SU-DHL-6 (cell line): ENCODE measurements around the gene MRPL41.

ENCODE experiments used
- H2AFZ ChIP-seq: fragments of 200-600 bp; sonication (generic); 2 replicates; pipeline ENCODE4 v1.6.1; 2014; ENCODE audit warnings: low read depth, mild to moderate bottlenecking, moderate library complexity, mixed read lengths, antibody characterized with exemption, low read length; ENCODE audit not compliant: severe bottlenecking
- H3F3A ChIP-seq: fragments of 200-600 bp; shearing (Covaris generic); 2 replicates; pipeline ENCODE4 v1.6.0; 2016; ENCODE audit warnings: antibody characterized with exemption, mild to moderate bottlenecking; ENCODE audit not compliant: insufficient read depth
- H3K27ac ChIP-seq: fragments of 200-600 bp; sonication (generic); 2 replicates; pipeline ENCODE4 v1.5.1; 2016; ENCODE audit warnings: low read depth, mild to moderate bottlenecking, low read length, moderate library complexity, mixed read lengths
- H3K27me3 ChIP-seq: fragments of 200-600 bp; sonication (generic), shearing (Covaris generic); 2 replicates; pipeline ENCODE4 v1.6.0; 2014; ENCODE audit warnings: mild to moderate bottlenecking, low read length
- H3K36me3 ChIP-seq: fragments of 200-600 bp; sonication (generic); 2 replicates; pipeline ENCODE4 v1.6.1; 2014; ENCODE audit warnings: mild to moderate bottlenecking, low read length, mixed read lengths
- H3K4me2 ChIP-seq: fragments of 300-600, 200-600 bp; shearing (Covaris generic), sonication (generic); 2 replicates; pipeline ENCODE4 v1.6.0; 2014; ENCODE audit warnings: low read length, low read depth, mild to moderate bottlenecking; ENCODE audit not compliant: poor library complexity, severe bottlenecking
- H3K4me3 ChIP-seq: fragments of 200-600 bp; sonication (generic); 2 replicates; pipeline ENCODE4 v1.5.1; 2014; ENCODE audit warnings: antibody characterized with exemption, low read length, mild to moderate bottlenecking, mixed read lengths; ENCODE audit not compliant: insufficient read depth, poor library complexity, severe bottlenecking
- H3K79me2 ChIP-seq: fragments of 200-600 bp; sonication (generic); 2 replicates; pipeline ENCODE4 v1.6.1; 2014; ENCODE audit warnings: mild to moderate bottlenecking, low read length, moderate library complexity; ENCODE audit not compliant: insufficient read depth
- H3K9ac ChIP-seq: fragments of 200-600 bp; sonication (generic); 2 replicates; pipeline ENCODE4 v1.7.0; 2014; ENCODE audit warnings: mild to moderate bottlenecking, low read length
- H3K9me2 ChIP-seq: fragments of 200-600 bp; sonication (generic); replicated peaks from 2 replicates; pipeline ENCODE4 v1.6.1; 2014; ENCODE audit warnings: low read length; ENCODE audit not compliant: insufficient read depth
- H3K9me3 ChIP-seq: fragments of 200-600 bp; sonication (generic); 2 replicates; pipeline ENCODE4 v1.6.1; 2014; ENCODE audit warnings: low read length, mixed read lengths; ENCODE audit not compliant: insufficient read depth
- H4K20me1 ChIP-seq: fragments of 200-600 bp; sonication (generic); 2 replicates; pipeline ENCODE4 v1.6.1; 2014; ENCODE audit warnings: low read depth, mild to moderate bottlenecking, antibody characterized with exemption, low read length, moderate library complexity, mixed read lengths
- CTCF ChIP-seq: fragments of 200-600 bp; sonication (generic); IDR thresholded peaks from one replicate; pipeline ENCODE4 v1.5.1; 2017; ENCODE audit warnings: antibody characterized with exemption, mild to moderate bottlenecking, low read length, moderate library complexity; ENCODE audit not compliant: insufficient read depth, poor library complexity, severe bottlenecking
- EZH2phosphoT487 ChIP-seq: fragments of 200-600 bp; sonication (generic), shearing (Covaris generic); conservative IDR thresholded peaks from 2 replicates; pipeline ENCODE4 v1.6.1; 2018; ENCODE audit warnings: mild to moderate bottlenecking, antibody characterized with exemption, low read length, moderate library complexity, mixed read lengths

The MRPL41 gene

GRCh38 chr9:137583347-137583746 lies 31.7 kb downstream of the MRPL41 start:
- no peaks in the 10 kb centered on the region for H3K9me2 ChIP-seq
- no peaks in the 10 kb centered on the region for H3K9me3 ChIP-seq
- H3F3A ChIP-seq: no peaks in the 10 kb centered on the region
- H3K4me3 ChIP-seq: no peak overlapping the region
- no peaks in the 10 kb centered on the region for H3K27me3 ChIP-seq
- no peak overlapping the region for H2AFZ ChIP-seq
- no peak overlapping the region for H3K4me2 ChIP-seq
- H3K36me3 ChIP-seq: no peaks in the 10 kb centered on the region
- no peak for TF ChIP-seq CTCF
- no peak for TF ChIP-seq EZH2phosphoT487
- peaks cover 3% of the 10 kb centered on the region; the same call in 1 of the 2 replicates for H3K79me2 ChIP-seq
- H3K9ac ChIP-seq: no peak overlapping the region
- H3K27ac ChIP-seq: no peak overlapping the region
- no peaks in the 10 kb centered on the region for H4K20me1 ChIP-seq

- Histone ChIP-seq H3F3A (no peaks in the 10 kb centered on the region), H2AFZ (no peak overlapping the region), H3K27me3 (no peaks in the 10 kb centered on the region), H3K9me2 (no peaks in the 10 kb centered on the region), H3K9me3 (no peaks in the 10 kb centered on the region), H4K20me1 (0 out of 2 replicates have a peak, but pooled peaks cover 1% of the 10 kb centered on the region), H3K27ac (no peak overlapping the region), H3K9ac (no peak overlapping the region), H3K4me2 (no peak overlapping the region), H3K4me3 (no peak overlapping the region), H3K36me3 (no peaks in the 10 kb centered on the region), H3K79me2 (no peaks in the 10 kb centered on the region)
- TF ChIP-seq EZH2phosphoT487 (no peak), CTCF (no peak)
Measured at GRCh38 chr9:137583957-137584356, 32.3 kb downstream of the MRPL41 start.

- Histone ChIP-seq H3K36me3 (no peaks in the 10 kb centered on the region), H3K79me2 (no peaks in the 10 kb centered on the region; the same call in 1 of the 2 replicates)
Measured at GRCh38 chr9:137586854-137587253, 35.2 kb downstream of the MRPL41 start.

More at GRCh38 chr9:137586854-137587253, 35.2 kb downstream of the MRPL41 start:
- H3K4me3 ChIP-seq: no peak overlapping the region
- 0 out of 2 replicates have a peak, but pooled peaks cover 3% of the 10 kb centered on the region for H4K20me1 ChIP-seq
- no peaks in the 10 kb centered on the region for H3K9me3 ChIP-seq
- H3K9ac ChIP-seq: no peak overlapping the region
- TF ChIP-seq EZH2phosphoT487: no peak
- TF ChIP-seq CTCF: no peak
- H3F3A ChIP-seq: no peaks in the 10 kb centered on the region
- H3K27ac ChIP-seq: no peak overlapping the region
- H3K27me3 ChIP-seq: no peaks in the 10 kb centered on the region
- no peak overlapping the region for H3K4me2 ChIP-seq
- H2AFZ ChIP-seq: no peak overlapping the region
- H3K9me2 ChIP-seq: no peaks in the 10 kb centered on the region
